Activated CD4-positive, alpha-beta memory T cell treated with anti-CD3 and anti-CD28 coated beads, Interleukin-2, amount 10 ng/mL, durations not matched to agents 7 days and 5 days (primary cell): ENCODE results near the gene RCAN1. TPM values are rescaled to one million over a fixed set of nuclear protein-coding genes. Genes with fewer than 3 reads are reported as not detected.
"Not testable (repeated sequence)": the region's sequence is repeated elsewhere in the genome, so short reads cannot be mapped to it uniquely, and the experiment has no call there.

ENCODE experiments used
- CTCF ChIA-PET: fragments of 350-600 bp; sonication (Branson Sonifier 250); formaldehyde crosslinking; loops from one replicate; lab custom pipeline; 2021; ENCODE audit warnings: antibody characterized with exemption, inconsistent platforms; lab: Charles Lee
- POLR2A ChIA-PET: fragments of 350-600 bp; sonication (Branson Sonifier 250); formaldehyde crosslinking; loops from one replicate; lab custom pipeline; 2021; ENCODE audit warnings: antibody characterized with exemption; lab: Charles Lee
- DNase-seq: peaks from one replicate; pipeline ENCODE4 v3.0.0-alpha.2; 2020
- H3K27ac Mint-ChIP-seq: one replicate; pipeline ENCODE4 v1.8.0; 2021; ENCODE audit warnings: mild to moderate bottlenecking, mixed read lengths
- H3K27me3 Mint-ChIP-seq: one replicate; pipeline ENCODE4 v1.8.0; 2021; ENCODE audit warnings: mixed read lengths
- H3K36me3 Mint-ChIP-seq: one replicate; pipeline ENCODE4 v1.8.0; 2021; ENCODE audit warnings: low read depth, mixed read lengths
- H3K4me1 Mint-ChIP-seq: one replicate; pipeline ENCODE4 v1.8.0; 2021; ENCODE audit warnings: mixed read lengths
- H3K4me3 Mint-ChIP-seq: one replicate; pipeline ENCODE4 v1.8.0; 2021; ENCODE audit warnings: mild to moderate bottlenecking, mixed read lengths
- H3K9me3 Mint-ChIP-seq: one replicate; pipeline ENCODE4 v1.8.0; 2021; ENCODE audit warnings: mixed read lengths
- total RNA-seq, 2 experiments: library from RNA; stranded (reverse); gene quantifications; one replicate each; pipeline ENCODE4 v1.2.3, GENCODE V29; 2021

Gene RCAN1
- total RNA-seq, 2 experiments from 2014 or later = 8.3 to 8.8 TPM

DNA sequence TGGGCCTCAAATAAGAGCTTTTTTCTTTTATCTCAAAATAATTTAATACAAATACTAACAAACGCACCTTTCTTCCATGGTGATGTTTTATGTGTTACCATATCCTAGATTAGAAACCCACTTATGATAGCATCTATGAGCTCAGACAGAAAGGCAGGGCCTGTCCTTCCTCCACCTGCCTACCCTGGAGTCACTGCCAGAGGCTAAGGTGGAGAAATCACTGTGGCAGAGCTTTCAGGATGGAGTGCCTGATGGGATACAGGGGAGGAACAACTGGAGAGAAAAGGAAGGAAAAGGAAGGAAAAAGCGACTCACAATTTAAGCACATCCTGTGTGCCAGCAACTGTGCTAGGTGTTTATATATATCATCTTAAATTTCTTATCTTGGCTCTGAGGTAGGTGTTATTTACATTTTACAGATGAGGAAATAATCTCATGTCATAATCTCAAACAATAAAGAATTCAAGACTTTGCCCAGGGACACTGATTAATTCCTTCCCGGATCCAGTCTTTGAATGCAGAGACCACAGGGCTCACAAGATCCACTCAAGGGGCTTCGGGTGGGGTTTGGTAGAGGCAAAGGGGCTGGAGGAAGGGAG is 45.4 kb downstream of the RCAN1 start:
- no peak overlapping the region for H3K4me3 Mint-ChIP-seq
- ChIA-PET CTCF (no interaction called here), POLR2A (no interaction called here)
- DNase-seq = no peak
- peaks cover 14% of the 10 kb centered on the region for H3K9me3 Mint-ChIP-seq
- H3K36me3 Mint-ChIP-seq = peaks cover 3% of the 10 kb centered on the region
- no peaks in the 10 kb centered on the region for H3K27me3 Mint-ChIP-seq
- H3K27ac Mint-ChIP-seq = no peak overlapping the region
- H3K4me1 Mint-ChIP-seq = no peaks in the 10 kb centered on the region

DNA sequence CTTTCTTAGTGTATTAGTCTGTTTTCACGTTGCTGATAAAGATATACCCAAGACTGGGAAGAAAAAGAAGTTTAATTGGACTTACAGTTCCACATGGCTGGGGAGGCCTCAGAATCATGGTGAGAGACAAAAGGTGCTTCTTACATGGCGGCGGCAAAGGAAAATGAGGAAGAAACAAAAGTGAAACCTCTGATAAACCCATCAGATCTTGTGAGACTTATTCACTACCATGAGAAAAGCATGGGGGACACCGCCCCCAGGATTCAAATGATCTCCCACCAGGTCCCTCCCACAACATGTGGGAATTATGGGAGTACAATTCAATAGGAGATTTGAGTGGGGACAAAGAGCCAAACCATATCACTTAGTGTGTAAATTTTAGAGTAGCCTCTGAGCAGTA is 46.1 kb downstream of the RCAN1 start:
- CTCF ChIA-PET, H3K27me3 Mint-ChIP-seq, DNase-seq, H3K27ac Mint-ChIP-seq, POLR2A ChIA-PET, H3K9me3 Mint-ChIP-seq, H3K36me3 Mint-ChIP-seq, H3K4me1 Mint-ChIP-seq, H3K4me3 Mint-ChIP-seq: not testable (repeated sequence)

DNA sequence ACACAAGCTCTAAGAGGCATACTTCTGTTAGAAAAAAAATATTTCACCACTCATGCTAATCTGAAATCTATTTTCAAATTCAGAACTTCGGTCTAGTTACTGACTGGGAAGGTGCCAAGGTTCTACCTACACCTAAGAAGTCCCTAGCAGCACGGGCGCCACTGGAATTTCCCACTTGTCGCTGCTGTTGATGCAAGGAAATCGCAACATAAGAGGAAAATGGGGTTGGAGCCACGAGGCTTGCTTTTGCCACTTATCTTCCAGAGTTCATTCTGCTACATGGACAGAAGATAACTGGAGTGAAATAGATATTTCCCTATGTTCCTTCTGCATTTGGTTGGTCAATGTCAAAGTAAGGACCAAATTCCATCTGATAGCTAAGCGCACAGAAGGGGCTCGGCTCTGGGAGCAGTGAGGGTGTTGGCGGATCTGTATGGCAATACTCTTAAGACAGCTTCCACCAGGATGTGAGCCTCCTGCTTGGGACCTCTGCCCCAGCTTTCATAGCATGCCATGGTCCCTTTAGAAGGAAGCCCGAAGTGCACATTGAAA is 47.2 kb downstream of the RCAN1 start:
- ChIA-PET CTCF (interaction anchor here (1.0 kb wide), 1 partner anchor 35 kb away, joined by 3 read pairs; no protein-coding TSS in a partner anchor), POLR2A (no interaction called here)
- peaks cover 5% of the 10 kb centered on the region for H3K9me3 Mint-ChIP-seq
- no peak overlapping the region for H3K4me3 Mint-ChIP-seq
- H3K4me1 Mint-ChIP-seq = no peaks in the 10 kb centered on the region
- DNase-seq = no peak
- H3K36me3 Mint-ChIP-seq = peaks cover 3% of the 10 kb centered on the region
- no peaks in the 10 kb centered on the region for H3K27me3 Mint-ChIP-seq
- no peak overlapping the region for H3K27ac Mint-ChIP-seq

DNA sequence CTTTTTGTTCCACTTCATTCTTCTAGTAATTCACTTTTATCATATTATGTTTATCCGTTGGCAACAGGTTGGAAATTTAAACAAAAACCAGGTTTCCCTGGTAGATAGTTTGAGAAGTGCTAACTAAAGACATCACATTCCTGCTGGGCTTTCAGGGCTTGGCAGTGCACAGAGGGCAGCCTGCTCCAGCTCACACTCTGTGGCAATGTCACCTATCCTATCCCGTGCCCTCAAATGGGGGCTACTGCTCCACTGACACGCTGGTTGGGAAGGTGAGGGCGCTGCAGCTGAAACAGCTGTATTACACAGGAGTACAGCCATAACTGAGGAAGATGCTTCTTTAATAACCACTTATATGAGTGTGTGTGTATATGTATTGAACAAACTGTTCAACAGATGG is 49.7 kb downstream of the RCAN1 start:
- Mint-ChIP-seq H3K27ac (no peak overlapping the region), H3K4me1 (no peaks in the 10 kb centered on the region), H3K27me3 (no peaks in the 10 kb centered on the region), H3K36me3 (no peaks in the 10 kb centered on the region), H3K4me3 (no peak overlapping the region), H3K9me3 (no peaks in the 10 kb centered on the region)
- no peak for DNase-seq
- CTCF ChIA-PET = no interaction called here
- POLR2A ChIA-PET = no interaction called here

DNA sequence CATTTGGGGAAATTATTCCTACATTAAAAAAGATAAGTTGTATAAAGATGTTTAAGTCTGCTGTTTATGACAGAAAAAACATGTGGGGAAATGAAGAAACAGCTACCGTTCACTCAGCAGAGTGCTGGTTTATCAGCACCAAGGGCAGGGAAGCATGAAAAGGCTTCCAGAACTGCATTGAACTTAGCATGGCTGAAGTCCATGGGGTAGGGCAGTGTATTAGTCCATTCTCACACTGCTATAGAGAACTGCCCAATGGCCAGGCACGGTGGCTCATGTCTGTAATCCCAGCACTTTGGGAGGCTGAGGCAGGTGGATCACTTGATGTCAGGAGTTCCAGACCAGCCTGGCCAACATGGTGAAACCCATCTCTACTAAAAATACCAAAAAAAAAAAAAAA is 51.5 kb downstream of the RCAN1 start:
- CTCF ChIA-PET, POLR2A ChIA-PET, H3K9me3 Mint-ChIP-seq: not testable (repeated sequence)

DNA sequence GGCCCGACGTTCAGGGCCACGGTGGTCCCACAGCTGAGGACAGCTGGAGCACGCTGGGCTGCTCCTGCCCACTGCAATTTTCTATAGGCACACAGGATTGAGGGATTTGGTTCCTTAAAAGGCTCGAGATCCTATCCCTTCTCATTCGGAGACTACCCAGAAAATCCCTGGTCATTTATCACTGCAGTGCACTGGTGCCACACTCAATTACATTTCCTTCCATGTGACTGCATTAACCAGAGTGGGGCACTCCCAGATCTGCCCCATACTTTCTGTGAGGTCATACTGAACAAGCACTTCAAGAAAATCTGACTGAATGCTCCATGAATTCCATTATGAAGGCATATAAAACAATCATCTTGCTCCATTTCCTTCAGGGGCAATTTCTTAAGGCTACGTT is 53.1 kb downstream of the RCAN1 start:
- Mint-ChIP-seq H3K36me3 (no peaks in the 10 kb centered on the region), H3K4me3 (no peak overlapping the region), H3K9me3 (no peaks in the 10 kb centered on the region), H3K4me1 (no peaks in the 10 kb centered on the region), H3K27ac (no peak overlapping the region), H3K27me3 (no peaks in the 10 kb centered on the region)
- ChIA-PET CTCF (no interaction called here), POLR2A (no interaction called here)
- DNase-seq = no peak

More for the DNA sequence above, 51.5 kb downstream of the RCAN1 start:
- not testable (repeated sequence) for H3K4me3 Mint-ChIP-seq, DNase-seq, H3K27ac Mint-ChIP-seq, H3K36me3 Mint-ChIP-seq, H3K27me3 Mint-ChIP-seq, H3K4me1 Mint-ChIP-seq

DNA sequence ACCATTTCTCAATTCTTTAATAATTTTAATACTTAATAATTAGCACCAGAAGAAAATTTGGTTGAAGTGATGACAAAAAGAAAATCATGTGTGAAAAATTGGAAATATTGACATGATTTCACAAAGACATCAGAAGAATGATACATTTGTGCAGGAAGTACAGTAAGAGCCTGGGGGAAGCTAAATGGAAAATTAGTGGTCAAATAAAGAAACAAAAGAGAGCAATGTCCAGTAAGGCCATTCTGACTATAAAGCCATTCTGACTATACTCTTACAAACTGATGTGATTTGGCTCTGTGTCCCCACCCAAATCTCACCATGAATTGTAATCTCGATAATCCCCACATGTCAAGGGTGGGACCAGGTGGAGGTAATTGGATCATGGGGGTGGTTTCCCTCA is 54.3 kb downstream of the RCAN1 start:
- Mint-ChIP-seq H3K9me3 (no peaks in the 10 kb centered on the region), H3K36me3 (no peaks in the 10 kb centered on the region), H3K4me1 (no peaks in the 10 kb centered on the region), H3K27ac (no peak overlapping the region), H3K27me3 (no peaks in the 10 kb centered on the region), H3K4me3 (no peak overlapping the region)
- ChIA-PET POLR2A (no interaction called here), CTCF (no interaction called here)
- no peak for DNase-seq

DNA sequence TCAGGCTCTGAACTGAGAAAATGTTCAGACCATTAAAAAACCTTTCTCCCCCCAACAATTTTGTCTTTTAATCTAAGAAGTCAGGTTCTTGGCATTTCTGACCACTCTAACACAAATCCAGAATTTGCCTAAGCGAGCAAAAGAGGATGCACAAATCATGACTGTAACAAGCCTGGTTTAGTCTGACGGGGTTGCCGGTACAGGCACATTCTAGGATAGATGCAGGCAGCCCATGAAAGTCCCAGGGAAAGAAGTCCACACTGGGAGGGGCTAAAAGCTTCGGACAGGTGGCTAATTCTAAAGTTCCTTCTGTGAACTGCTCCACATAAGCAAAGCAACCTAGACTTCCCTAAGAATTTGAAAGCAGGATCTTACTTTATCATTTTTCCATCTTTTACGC is 54.9 kb downstream of the RCAN1 start:
- no peaks in the 10 kb centered on the region for H3K36me3 Mint-ChIP-seq
- H3K9me3 Mint-ChIP-seq = peaks cover under 1% of the 10 kb centered on the region
- DNase-seq = no peak
- POLR2A ChIA-PET = no interaction called here
- H3K27me3 Mint-ChIP-seq = no peaks in the 10 kb centered on the region
- H3K27ac Mint-ChIP-seq = no peak overlapping the region
- CTCF ChIA-PET = no interaction called here
- H3K4me3 Mint-ChIP-seq = no peak overlapping the region
- no peaks in the 10 kb centered on the region for H3K4me1 Mint-ChIP-seq

DNA sequence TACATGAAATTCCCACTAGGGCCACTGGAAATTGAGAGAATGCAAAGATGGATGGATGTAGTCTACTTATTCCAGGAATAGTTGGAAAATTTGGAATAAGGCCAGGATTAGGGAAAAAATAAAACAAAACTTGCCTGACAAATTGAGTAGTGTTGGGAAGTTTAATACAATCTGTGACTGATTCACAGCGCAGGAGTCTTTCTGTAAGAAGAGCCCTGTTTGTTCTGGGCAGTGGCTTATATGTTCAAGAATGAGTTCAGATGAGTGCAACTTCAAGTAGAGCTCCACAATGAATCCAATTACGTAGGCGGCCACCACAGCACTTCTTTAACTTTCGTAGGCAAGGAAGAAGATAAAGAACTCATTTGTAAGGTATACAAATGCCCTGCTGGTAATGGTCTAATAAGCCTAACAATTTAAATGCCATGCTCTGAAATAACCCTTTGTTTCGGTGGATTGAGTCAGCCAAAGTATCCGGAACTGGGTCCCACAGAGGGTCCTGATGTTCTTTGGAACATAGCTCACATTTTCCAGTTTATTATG is 55.8 kb downstream of the RCAN1 start:
- H3K4me1 Mint-ChIP-seq = no peaks in the 10 kb centered on the region
- DNase-seq = no peak
- CTCF ChIA-PET = no interaction called here
- H3K9me3 Mint-ChIP-seq = peaks cover 8% of the 10 kb centered on the region
- no peak overlapping the region for H3K27ac Mint-ChIP-seq
- H3K4me3 Mint-ChIP-seq = no peak overlapping the region
- H3K27me3 Mint-ChIP-seq = no peaks in the 10 kb centered on the region
- H3K36me3 Mint-ChIP-seq = no peaks in the 10 kb centered on the region
- POLR2A ChIA-PET = no interaction called here

DNA sequence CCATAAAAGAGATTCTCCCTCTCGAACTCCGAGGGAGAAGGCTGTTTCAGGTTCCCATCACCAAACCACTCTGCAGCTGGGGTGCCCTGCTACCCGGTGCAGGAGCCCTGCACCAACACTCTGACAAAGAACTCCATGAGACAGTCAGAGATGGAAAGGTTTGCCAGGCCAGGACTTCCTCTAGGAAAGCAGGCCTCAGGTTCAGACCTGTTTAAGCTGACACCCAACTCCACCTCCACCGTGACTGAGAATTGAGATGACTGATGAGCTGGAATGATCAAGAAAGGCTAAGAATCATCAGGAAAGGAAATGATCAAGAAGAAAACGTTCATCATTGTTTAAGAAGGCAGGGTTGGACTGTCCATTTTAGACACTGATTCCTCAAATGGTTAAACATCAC is 56.7 kb downstream of the RCAN1 start:
- Mint-ChIP-seq H3K4me3 (no peak overlapping the region), H3K4me1 (no peaks in the 10 kb centered on the region), H3K27me3 (no peaks in the 10 kb centered on the region), H3K9me3 (peaks cover 8% of the 10 kb centered on the region), H3K27ac (no peak overlapping the region), H3K36me3 (no peaks in the 10 kb centered on the region)
- ChIA-PET POLR2A (no interaction called here), CTCF (no interaction called here)
- no peak for DNase-seq

DNA sequence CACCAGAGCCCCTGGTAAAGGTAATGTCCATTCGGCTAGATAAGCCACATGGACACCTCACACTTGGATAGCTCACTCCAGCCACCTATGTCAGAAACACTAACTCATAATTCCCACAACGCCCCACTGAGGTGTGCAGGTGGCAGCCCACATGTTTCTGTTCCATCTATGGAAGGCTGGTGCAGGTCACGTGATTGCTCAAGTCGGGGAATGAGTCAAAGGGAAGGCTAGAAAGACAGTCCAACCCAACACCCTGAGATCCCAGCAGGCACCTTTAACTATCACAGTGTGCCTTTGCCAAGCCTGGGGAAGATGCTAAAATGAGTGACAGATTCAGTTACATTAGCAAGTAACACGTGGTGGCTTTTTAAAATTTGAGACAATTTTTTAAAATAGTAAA is 57.7 kb downstream of the RCAN1 start:
- ChIA-PET POLR2A (no interaction called here), CTCF (no interaction called here)
- Mint-ChIP-seq H3K4me3 (no peak overlapping the region), H3K27me3 (no peaks in the 10 kb centered on the region), H3K9me3 (peaks cover 8% of the 10 kb centered on the region), H3K36me3 (no peaks in the 10 kb centered on the region), H3K27ac (no peak overlapping the region), H3K4me1 (no peaks in the 10 kb centered on the region)
- DNase-seq = no peak

DNA sequence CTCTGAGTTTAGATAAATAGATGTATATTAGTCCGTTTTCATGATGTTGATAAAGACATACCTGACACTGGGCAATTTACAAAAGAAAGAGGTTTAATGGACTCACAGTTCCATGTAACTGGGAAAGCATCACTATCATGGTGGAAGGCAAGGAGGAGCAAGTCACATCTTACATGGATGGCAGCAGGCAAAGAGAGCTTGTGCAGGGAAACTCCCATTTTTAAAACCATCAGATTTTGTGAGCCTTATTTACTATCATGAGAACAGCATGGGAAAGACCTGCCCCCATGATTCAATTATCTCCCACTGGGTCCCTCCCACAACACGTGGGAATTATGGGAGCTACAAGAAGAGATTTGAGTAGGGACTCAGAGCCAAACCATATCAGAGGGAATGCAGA is 60.2 kb downstream of the RCAN1 start:
- H3K27ac Mint-ChIP-seq, CTCF ChIA-PET, H3K4me3 Mint-ChIP-seq, H3K36me3 Mint-ChIP-seq, POLR2A ChIA-PET, H3K27me3 Mint-ChIP-seq, H3K9me3 Mint-ChIP-seq, H3K4me1 Mint-ChIP-seq, DNase-seq: not testable (repeated sequence)

DNA sequence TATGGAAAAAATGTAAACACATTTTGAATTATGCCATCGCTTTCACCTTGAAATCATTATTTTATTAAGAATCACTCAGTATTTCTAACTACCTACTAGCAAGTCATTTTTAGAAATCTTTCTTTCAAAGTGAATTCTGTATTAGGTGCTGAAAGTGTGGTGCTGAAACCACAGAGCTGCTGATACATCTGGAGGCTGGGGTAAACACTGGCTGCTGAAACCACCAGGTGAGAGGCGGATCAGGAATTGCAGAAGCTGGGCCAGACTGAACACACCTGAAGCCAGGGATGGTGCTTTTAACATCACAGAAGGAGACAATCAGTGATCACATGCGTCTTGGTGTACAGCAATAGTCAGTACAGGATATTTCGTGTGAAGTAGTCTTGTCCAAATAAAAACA is 60.7 kb downstream of the RCAN1 start:
- H3K27me3 Mint-ChIP-seq = no peaks in the 10 kb centered on the region
- CTCF ChIA-PET = no interaction called here
- H3K36me3 Mint-ChIP-seq = no peaks in the 10 kb centered on the region
- H3K9me3 Mint-ChIP-seq = peaks cover 8% of the 10 kb centered on the region
- H3K4me3 Mint-ChIP-seq = no peak overlapping the region
- no peak overlapping the region for H3K27ac Mint-ChIP-seq
- DNase-seq = no peak
- POLR2A ChIA-PET = no interaction called here
- H3K4me1 Mint-ChIP-seq = no peaks in the 10 kb centered on the region
